Measurements from ENCODE around the gene RASSF5.

DNA sequence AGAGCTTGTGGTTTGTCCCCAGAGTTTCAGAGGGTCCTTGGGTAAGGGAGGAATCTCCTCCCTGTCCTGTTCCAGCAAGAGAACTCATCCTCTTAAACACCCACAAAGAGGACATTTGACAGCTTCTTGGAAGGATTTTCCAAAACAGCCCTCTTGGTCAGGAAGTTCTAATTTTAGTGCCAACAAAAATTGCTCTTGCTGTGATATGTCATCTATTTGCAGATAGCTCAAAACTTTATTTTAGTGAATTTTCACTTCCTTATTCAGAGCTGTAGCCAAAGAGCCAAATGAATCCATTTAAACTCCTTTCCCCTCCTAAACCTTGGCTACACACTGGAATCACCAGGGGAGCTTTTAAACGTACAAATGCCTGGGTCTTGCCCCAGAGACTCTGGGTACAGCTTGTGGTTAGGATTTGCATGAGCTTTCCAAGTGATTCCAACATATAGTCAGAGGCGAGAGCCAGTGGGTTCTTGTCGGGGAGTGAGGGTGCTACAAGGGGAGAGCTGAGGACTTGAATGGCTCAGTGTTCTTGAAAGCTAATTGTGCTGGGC, 11.8 kb upstream of the RASSF5 start:
- TF ChIP-seq, protein P1, sequence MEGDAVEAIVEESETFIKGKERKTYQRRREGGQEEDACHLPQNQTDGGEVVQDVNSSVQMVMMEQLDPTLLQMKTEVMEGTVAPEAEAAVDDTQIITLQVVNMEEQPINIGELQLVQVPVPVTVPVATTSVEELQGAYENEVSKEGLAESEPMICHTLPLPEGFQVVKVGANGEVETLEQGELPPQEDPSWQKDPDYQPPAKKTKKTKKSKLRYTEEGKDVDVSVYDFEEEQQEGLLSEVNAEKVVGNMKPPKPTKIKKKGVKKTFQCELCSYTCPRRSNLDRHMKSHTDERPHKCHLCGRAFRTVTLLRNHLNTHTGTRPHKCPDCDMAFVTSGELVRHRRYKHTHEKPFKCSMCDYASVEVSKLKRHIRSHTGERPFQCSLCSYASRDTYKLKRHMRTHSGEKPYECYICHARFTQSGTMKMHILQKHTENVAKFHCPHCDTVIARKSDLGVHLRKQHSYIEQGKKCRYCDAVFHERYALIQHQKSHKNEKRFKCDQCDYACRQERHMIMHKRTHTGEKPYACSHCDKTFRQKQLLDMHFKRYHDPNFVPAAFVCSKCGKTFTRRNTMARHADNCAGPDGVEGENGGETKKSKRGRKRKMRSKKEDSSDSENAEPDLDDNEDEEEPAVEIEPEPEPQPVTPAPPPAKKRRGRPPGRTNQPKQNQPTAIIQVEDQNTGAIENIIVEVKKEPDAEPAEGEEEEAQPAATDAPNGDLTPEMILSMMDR (IDR thresholded peaks at IDR 0.05), result no peak
- TF ChIP-seq POLR2A (IDR thresholded peaks at IDR 0.05), result no peak

Measured in Peyer's patch (tissue), 4 donors.